Activated B cell treated with CpG ODN at 0.5 μM for 24 hours (primary cell): ENCODE results near the gene CST1. TPM values are rescaled to one million over a fixed set of nuclear protein-coding genes. Genes with fewer than 3 reads are reported as not detected.
"Not testable (repeated sequence)": the region's sequence is repeated elsewhere in the genome, so short reads cannot be mapped to it uniquely, and the experiment has no call there.

Source experiments
- ATAC-seq: fragments of 200-7000 bp; cut with Tn5 transposase; one replicate; pipeline ENCODE4 v1.10.0; 2021; ENCODE audit warnings: low read depth, mild to moderate bottlenecking, moderate library complexity
- CTCF ChIA-PET: fragments of 350-600 bp; sonication (Branson Sonifier 250); formaldehyde crosslinking; loops from one replicate; lab custom pipeline; 2021; ENCODE audit warnings: antibody characterized with exemption; lab: Charles Lee
- POLR2A ChIA-PET: fragments of 350-600 bp; sonication (Branson Sonifier 250); formaldehyde crosslinking; loops from one replicate; lab custom pipeline; 2021; ENCODE audit warnings: antibody characterized with exemption; lab: Charles Lee
- DNase-seq: peaks from one replicate; pipeline ENCODE4 v3.0.0; 2022
- H3K27ac Mint-ChIP-seq: one replicate; pipeline ENCODE4 v1.8.0; 2020; ENCODE audit warnings: mixed read lengths
- H3K27me3 Mint-ChIP-seq: one replicate; pipeline ENCODE4 v1.8.0; 2021; ENCODE audit warnings: mixed read lengths
- H3K36me3 Mint-ChIP-seq: one replicate; pipeline ENCODE4 v1.8.0; 2021; ENCODE audit warnings: low read depth, mixed read lengths
- H3K4me1 Mint-ChIP-seq: one replicate; pipeline ENCODE4 v1.8.0; 2021; ENCODE audit warnings: mixed read lengths
- H3K4me3 Mint-ChIP-seq: one replicate; pipeline ENCODE4 v1.8.0; 2020; ENCODE audit warnings: mild to moderate bottlenecking, mixed read lengths
- H3K9me3 Mint-ChIP-seq: one replicate; pipeline ENCODE4 v1.8.0; 2020; ENCODE audit warnings: mixed read lengths
- CTCF ChIP-seq: fragments of 200-600 bp; IDR thresholded peaks from one replicate; pipeline ENCODE4 v1.8.0; 2022; ENCODE audit warnings: antibody characterized with exemption, mild to moderate bottlenecking
- intact Hi-C: fragments of 100-400 bp; cut with micrococcal nuclease; formaldehyde crosslinking; loops from one replicate; pipeline ENCODE4 v1.15.1; 2024
- total RNA-seq: library from RNA; stranded (reverse); gene quantifications from 2 replicates; pipeline ENCODE4 v1.2.3, GENCODE V29; 2022

The CST1 gene
- total RNA-seq, 1 donor from 2014 or later, result not detected

GRCh38 chr20:23782366-23782983 is 31.7 kb upstream of the CST1 start:
- Mint-ChIP-seq H3K9me3 (peaks cover under 1% of the 10 kb centered on the region), H3K4me3 (no peak overlapping the region), H3K27ac (no peak overlapping the region), H3K27me3 (peaks cover 4% of the 10 kb centered on the region), H3K36me3 (no peaks in the 10 kb centered on the region), H3K4me1 (no peaks in the 10 kb centered on the region)
- intact Hi-C loops, result no loop called here
- ATAC-seq (no peak), DNase-seq (no peak)
- TF ChIP-seq CTCF, result no peak
- ChIA-PET POLR2A (no interaction called here), CTCF (no interaction called here)

GRCh38 chr20:23778676-23779075 is 27.9 kb upstream of the CST1 start:
- DNase-seq, H3K9me3 Mint-ChIP-seq, H3K4me1 Mint-ChIP-seq, POLR2A ChIA-PET, ATAC-seq, H3K36me3 Mint-ChIP-seq, CTCF ChIA-PET, H3K27ac Mint-ChIP-seq, H3K4me3 Mint-ChIP-seq, H3K27me3 Mint-ChIP-seq, intact Hi-C loops: not testable (repeated sequence)

GRCh38 chr20:23777380-23777779 is 26.6 kb upstream of the CST1 start:
- H3K36me3 Mint-ChIP-seq, H3K27me3 Mint-ChIP-seq, H3K4me1 Mint-ChIP-seq, H3K9me3 Mint-ChIP-seq, intact Hi-C loops, POLR2A ChIA-PET, CTCF ChIA-PET, H3K27ac Mint-ChIP-seq, ATAC-seq, DNase-seq, H3K4me3 Mint-ChIP-seq: not testable (repeated sequence)

DNA sequence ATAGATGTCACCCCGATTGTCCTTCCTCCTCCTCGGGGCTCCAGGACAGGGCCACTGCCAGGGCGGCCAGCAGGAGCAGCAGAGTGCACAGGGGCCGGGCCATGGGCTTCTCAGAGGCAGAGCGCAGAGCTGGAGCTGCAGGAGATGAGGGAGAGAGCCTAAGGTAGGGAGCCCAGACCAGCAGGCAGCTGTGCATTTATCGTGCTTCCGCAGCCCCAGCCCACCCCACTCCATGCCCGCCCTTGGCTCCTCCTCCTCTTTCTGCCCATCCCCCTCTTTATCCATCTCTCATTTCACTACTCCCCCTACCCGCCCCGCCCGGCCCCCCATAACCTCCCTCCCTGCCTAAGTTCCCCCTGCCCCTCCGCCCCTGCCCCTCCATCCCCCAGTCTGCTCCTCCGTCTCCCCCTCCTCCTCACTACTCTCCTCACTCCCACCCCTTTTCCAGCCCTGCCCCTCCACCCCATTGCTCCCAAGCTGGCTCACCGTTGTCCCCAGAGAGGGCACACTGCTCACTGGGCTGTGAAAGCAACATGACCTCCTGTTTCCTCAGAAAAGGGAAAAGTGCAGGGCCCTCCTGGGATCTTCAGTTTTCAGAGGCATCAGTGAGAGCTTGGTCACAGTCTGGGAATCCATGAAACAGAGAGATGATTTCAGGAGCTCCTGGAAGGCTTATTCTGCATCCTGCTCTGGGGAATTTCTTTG is 25.5 kb upstream of the CST1 start:
- H3K36me3 Mint-ChIP-seq, result no peaks in the 10 kb centered on the region
- CTCF ChIA-PET, result no interaction called here
- POLR2A ChIA-PET, result no interaction called here
- DNase-seq, result no peak
- H3K27ac Mint-ChIP-seq, result no peak overlapping the region
- no peak for TF ChIP-seq CTCF
- H3K27me3 Mint-ChIP-seq, result peaks cover 7% of the 10 kb centered on the region
- H3K9me3 Mint-ChIP-seq, result no peaks in the 10 kb centered on the region
- no peak overlapping the region for H3K4me3 Mint-ChIP-seq
- H3K4me1 Mint-ChIP-seq, result no peaks in the 10 kb centered on the region
- ATAC-seq, result no peak
- intact Hi-C loops, result no loop called here

DNA sequence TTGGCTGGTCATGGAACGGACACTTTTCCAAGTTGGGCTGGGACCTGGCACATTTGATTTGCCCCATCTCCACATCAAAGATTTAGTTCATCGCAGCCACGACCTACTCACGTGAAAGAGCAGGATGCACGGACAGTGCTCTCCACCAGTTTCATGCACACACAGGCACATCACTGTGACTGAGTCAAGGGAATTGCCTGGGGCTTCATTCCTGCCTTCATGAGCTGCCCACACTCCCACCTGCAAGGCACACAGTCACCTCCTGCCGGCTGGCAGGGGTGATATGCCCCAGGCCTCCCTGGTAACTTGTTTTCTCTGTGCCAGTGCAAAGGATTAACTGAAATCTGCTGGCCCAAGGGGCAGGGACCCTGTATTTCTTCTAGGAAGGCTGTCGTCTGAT is 23.3 kb upstream of the CST1 start:
- ATAC-seq (no peak), DNase-seq (no peak)
- H3K27me3 Mint-ChIP-seq, result peaks cover 7% of the 10 kb centered on the region
- H3K4me1 Mint-ChIP-seq, result no peaks in the 10 kb centered on the region
- TF ChIP-seq CTCF, result no peak
- H3K36me3 Mint-ChIP-seq, result no peaks in the 10 kb centered on the region
- ChIA-PET CTCF (no interaction called here), POLR2A (no interaction called here)
- H3K4me3 Mint-ChIP-seq, result no peak overlapping the region
- H3K27ac Mint-ChIP-seq, result no peak overlapping the region
- H3K9me3 Mint-ChIP-seq, result no peaks in the 10 kb centered on the region
- intact Hi-C loops, result no loop called here

DNA sequence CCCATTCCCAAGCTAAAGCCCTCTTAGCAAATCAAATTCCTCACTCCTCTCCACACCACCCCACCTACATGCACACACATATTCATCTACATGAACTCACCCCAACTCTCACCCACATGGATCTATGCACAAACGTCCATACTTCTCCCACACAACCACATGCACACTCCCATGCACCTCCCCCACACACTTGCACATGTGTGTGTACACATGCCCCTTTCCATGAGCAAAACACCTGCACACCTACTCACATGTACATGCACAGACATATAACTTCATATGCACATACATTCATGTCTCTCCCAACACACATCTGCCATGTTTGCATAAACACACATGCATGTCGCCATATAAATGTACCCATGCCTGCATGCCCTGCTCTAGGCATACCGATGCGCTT is 22.8 kb upstream of the CST1 start:
- no peak for ATAC-seq
- no peak for DNase-seq
- Mint-ChIP-seq H3K36me3 (no peaks in the 10 kb centered on the region), H3K4me3 (no peak overlapping the region), H3K9me3 (no peaks in the 10 kb centered on the region), H3K27me3 (peaks cover 7% of the 10 kb centered on the region), H3K27ac (no peak overlapping the region), H3K4me1 (no peaks in the 10 kb centered on the region)
- ChIA-PET CTCF (no interaction called here), POLR2A (no interaction called here)
- no peak for TF ChIP-seq CTCF
- intact Hi-C loops, result no loop called here
